Endodermal cell (in vitro differentiated cells): ENCODE data around the gene PCSK9. TPM values are rescaled to one million over a fixed set of nuclear protein-coding genes. Genes with fewer than 3 reads are reported as not detected.
"Not testable (repeated sequence)": the region's sequence is repeated elsewhere in the genome, so short reads cannot be mapped to it uniquely, and the experiment has no call there.

Experiments used
- DNase-seq: peaks from one replicate; pipeline ENCODE4 v3.0.0-alpha.2; 2017
- H3K27ac ChIP-seq: 2 replicates; pipeline ENCODE4 v1.5.1; 2013; ENCODE audit warnings: mild to moderate bottlenecking, low read depth, low read length, moderate library complexity
- H3K27me3 ChIP-seq: 2 replicates; pipeline ENCODE4 v1.6.1; 2013; ENCODE audit warnings: mild to moderate bottlenecking, low read length, moderate library complexity; ENCODE audit not compliant: insufficient read depth, control insufficient read depth, poor library complexity, severe bottlenecking
- H3K36me3 ChIP-seq: 2 replicates; pipeline ENCODE4 v1.7.0; 2013; ENCODE audit warnings: mild to moderate bottlenecking, low read length, moderate library complexity; ENCODE audit not compliant: control insufficient read depth, insufficient read depth
- H3K4me1 ChIP-seq: one replicate; pipeline ENCODE4 v1.7.0; 2013; ENCODE audit warnings: low read length; ENCODE audit not compliant: control insufficient read depth, insufficient read depth
- H3K4me3 ChIP-seq: 2 replicates; pipeline ENCODE4 v1.5.1; 2013; ENCODE audit warnings: mild to moderate bottlenecking, low read length, moderate library complexity
- H3K9ac ChIP-seq: 2 replicates; pipeline ENCODE4 v1.6.1; 2013; ENCODE audit warnings: mild to moderate bottlenecking, low read length, moderate library complexity; ENCODE audit not compliant: poor library complexity, severe bottlenecking; ENCODE audit errors: extremely low read depth
- H3K9me3 ChIP-seq: 2 replicates; pipeline ENCODE4 v1.6.1; 2013; ENCODE audit warnings: mild to moderate bottlenecking, low read length, moderate library complexity; ENCODE audit not compliant: control insufficient read depth
- H3K27ac Mint-ChIP-seq: 2 replicates; pipeline ENCODE4 v1.8.0; 2020; ENCODE audit warnings: mixed read lengths
- H3K27me3 Mint-ChIP-seq: 2 replicates; pipeline ENCODE4 v1.8.0; 2021; ENCODE audit warnings: mild to moderate bottlenecking, mixed read lengths; ENCODE audit not compliant: insufficient read depth
- H3K36me3 Mint-ChIP-seq: 2 replicates; pipeline ENCODE4 v1.8.0; 2020; ENCODE audit warnings: low read depth, mixed read lengths
- H3K4me1 Mint-ChIP-seq: 2 replicates; pipeline ENCODE4 v1.8.0; 2020; ENCODE audit warnings: mixed read lengths
- H3K4me3 Mint-ChIP-seq: 2 replicates; pipeline ENCODE4 v1.8.0; 2020; ENCODE audit warnings: mild to moderate bottlenecking, moderate library complexity, mixed read lengths
- H3K9me3 Mint-ChIP-seq: 2 replicates; pipeline ENCODE4 v1.8.0; 2020; ENCODE audit warnings: mild to moderate bottlenecking, mixed read lengths
- CTCF ChIP-seq: fragments of 200-600 bp; sonication (generic); conservative IDR thresholded peaks from 2 replicates; pipeline ENCODE4 v1.5.0; 2021; ENCODE audit warnings: antibody characterized with exemption, mild to moderate bottlenecking
- WGBS, 2 experiments: methylation state at CpG; one replicate each; pipeline versions ENCODE4 v1.1.5 to v1.1.7; 2013; ENCODE audit warnings: missing lambda C conversion rate in 2 of 2, mixed read lengths in 1 of 2; ENCODE audit not compliant: insufficient coverage in 1 of 2, insufficient read length in 1 of 2; 5-methylcytosine and 5-hydroxymethylcytosine counted together
- total RNA-seq, 2 donors: library from RNA; stranded (reverse); fragmentation: NEBNext Ultra II Directional in 1 of 2; extraction: Animal tissue kit (Norgen Biotek cat#: 25700) in 1 of 2; gene quantifications; 2 replicates in 1 of 2; 3 replicates in 1 of 2; pipeline ENCODE4 v1.2.1, GENCODE V29; 2021

The PCSK9 gene
- total RNA-seq, 2 donors from 2014 or later: 26.1 to 59.9 TPM

- WGBS, 2 experiments: 98 to 100% methylated on average over 4 to 5 of the region's 5 CpGs
- not testable (repeated sequence) for H3K27me3 ChIP-seq, H3K27me3 Mint-ChIP-seq, DNase-seq, H3K4me3 Mint-ChIP-seq, H3K4me3 ChIP-seq, H3K36me3 ChIP-seq, H3K27ac Mint-ChIP-seq, H3K27ac ChIP-seq, H3K9ac ChIP-seq, H3K4me1 ChIP-seq
- peaks cover 17% of the 10 kb centered on the region for H3K9me3 Mint-ChIP-seq
- peaks cover 12% of the 10 kb centered on the region for H3K9me3 ChIP-seq
- H3K36me3 Mint-ChIP-seq: peaks cover 21% of the 10 kb centered on the region
- peaks cover 31% of the 10 kb centered on the region for H3K4me1 Mint-ChIP-seq
Observed at GRCh38 chr1:55031098-55031497, 8.2 kb upstream of the PCSK9 start.

GRCh38 chr1:55033265-55033614, 6.1 kb upstream of the PCSK9 start:
- Histone ChIP-seq H3K36me3 (no peaks in the 10 kb centered on the region), H3K27ac (no peak overlapping the region), H3K9ac (no peak overlapping the region), H3K27me3 (peaks cover 9% of the 10 kb centered on the region), H3K4me3 (no peak overlapping the region), H3K4me1 (peaks cover 7% of the 10 kb centered on the region), H3K9me3 (peaks cover 12% of the 10 kb centered on the region)
- WGBS, 2 experiments: 50 to 83% methylated on average over 1 to 7 of the region's 7 CpGs
- peaks cover 17% of the 10 kb centered on the region for H3K9me3 Mint-ChIP-seq
- DNase-seq: no peak
- peaks cover 31% of the 10 kb centered on the region for H3K4me1 Mint-ChIP-seq
- H3K36me3 Mint-ChIP-seq: peaks cover 21% of the 10 kb centered on the region
- H3K4me3 Mint-ChIP-seq: no peak overlapping the region
- no peak overlapping the region for H3K27ac Mint-ChIP-seq
- TF ChIP-seq CTCF: no peak
- H3K27me3 Mint-ChIP-seq: peaks cover 17% of the 10 kb centered on the region

GRCh38 chr1:55034476-55035133, 4.7 kb upstream of the PCSK9 start:
- Histone ChIP-seq H3K27ac (no peak overlapping the region), H3K4me3 (no peak overlapping the region), H3K9ac (no peak overlapping the region), H3K27me3 (peaks cover 20% of the 10 kb centered on the region), H3K36me3 (no peaks in the 10 kb centered on the region), H3K4me1 (peaks cover 11% of the 10 kb centered on the region), H3K9me3 (peaks cover 12% of the 10 kb centered on the region)
- WGBS, 2 experiments: 93 to 100% methylated on average over 1 to 6 of the region's 6 CpGs
- peaks cover 38% of the 10 kb centered on the region for H3K4me1 Mint-ChIP-seq
- no peak overlapping the region for H3K27ac Mint-ChIP-seq
- H3K27me3 Mint-ChIP-seq: peaks cover 28% of the 10 kb centered on the region
- no peak for DNase-seq
- no peak overlapping the region for H3K4me3 Mint-ChIP-seq
- H3K36me3 Mint-ChIP-seq: peaks cover 21% of the 10 kb centered on the region
- peaks cover 17% of the 10 kb centered on the region for H3K9me3 Mint-ChIP-seq
- TF ChIP-seq CTCF: no peak

- no peak overlapping the region for H3K9ac ChIP-seq
- peak; percentile 62 for TF ChIP-seq CTCF
- 95 to 100% methylated on average over 1 to 4 of the region's 4 CpGs for WGBS, 2 experiments
- Mint-ChIP-seq H3K4me1 (peaks cover 46% of the 10 kb centered on the region), H3K27me3 (peaks cover 35% of the 10 kb centered on the region), H3K9me3 (peaks cover 10% of the 10 kb centered on the region), H3K36me3 (peaks cover 9% of the 10 kb centered on the region), H3K27ac (no peak overlapping the region), H3K4me3 (no peak overlapping the region)
- H3K27ac ChIP-seq: no peak overlapping the region
- H3K4me3 ChIP-seq: no peak overlapping the region
- H3K4me1 ChIP-seq: peaks cover 17% of the 10 kb centered on the region
- DNase-seq: no peak
- H3K36me3 ChIP-seq: no peaks in the 10 kb centered on the region
- peaks cover 12% of the 10 kb centered on the region for H3K9me3 ChIP-seq
- H3K27me3 ChIP-seq: peaks cover 33% of the 10 kb centered on the region
Observed at GRCh38 chr1:55035904-55036303, 3.4 kb upstream of the PCSK9 start.
